Panc1 (cell line): ENCODE measurements around the gene HTR1E. TPM values are rescaled to one million over a fixed set of nuclear protein-coding genes. Genes with fewer than 3 reads are reported as not detected.

Experiments
- ATAC-seq: fragments of 200-7000 bp; cut with Tn5 transposase; 2 replicates; pipeline ENCODE4 v1.9.1; 2020; ENCODE audit warnings: mild to moderate bottlenecking, moderate library complexity
- BruUV-seq: library from RNA; stranded (reverse); fragments of 400-500 nt; replicated peaks from 2 replicates; lab custom pipeline; 2021; lab: Mats Ljungman, UMichigan
- CTCF ChIA-PET: fragments of 300-600 bp; sonication (Branson Sonifier 250); formaldehyde crosslinking; loops from one replicate; lab custom pipeline; 2022; ENCODE audit warnings: antibody characterized with exemption; lab: Charles Lee
- POLR2A ChIA-PET: fragments of 300-600 bp; sonication (Branson Sonifier 250); formaldehyde crosslinking; loops from one replicate; lab custom pipeline; 2022; ENCODE audit warnings: antibody characterized with exemption; lab: Charles Lee
- DNase-seq: peaks from one replicate; pipeline ENCODE4 v3.0.0-alpha.2; 2010; ENCODE audit warnings: low read depth, low spot score
- H3K27ac ChIP-seq: 2 replicates; pipeline ENCODE4 v1.5.1; 2011; ENCODE audit warnings: mild to moderate bottlenecking, low read length, inconsistent platforms
- H3K27me3 ChIP-seq: fragments of 200-500 bp; sonication (Bioruptor generic); 2 replicates; pipeline ENCODE4 v1.6.0; 2014; ENCODE audit warnings: low read length, inconsistent platforms; ENCODE audit not compliant: control insufficient read depth, insufficient read depth
- H3K36me3 ChIP-seq: fragments of 200-500 bp; sonication (Bioruptor generic); 2 replicates; pipeline ENCODE4 v1.5.1; 2014; ENCODE audit warnings: inconsistent platforms, mild to moderate bottlenecking, low read length, moderate library complexity; ENCODE audit not compliant: control insufficient read depth, insufficient read depth
- H3K4me1 ChIP-seq: 2 replicates; pipeline ENCODE4 v1.5.1; 2011; ENCODE audit warnings: inconsistent platforms, mild to moderate bottlenecking, low read length, moderate library complexity; ENCODE audit not compliant: control insufficient read depth, insufficient read depth
- H3K4me3 ChIP-seq, 2 experiments: 2 replicates each; pipeline ENCODE4 v1.5.1; 2011 to 2012; ENCODE audit warnings: low read depth in 2 of 2, low read length in 2 of 2, mild to moderate bottlenecking in 2 of 2, inconsistent platforms in 1 of 2, moderate library complexity in 1 of 2
- H3K9me3 ChIP-seq: fragments of 200-500 bp; sonication (Bioruptor generic); 2 replicates; pipeline ENCODE4 v1.5.1; 2014; ENCODE audit warnings: low read depth, mild to moderate bottlenecking, inconsistent platforms, low read length, moderate library complexity; ENCODE audit not compliant: control insufficient read depth, insufficient read depth
- CTCF ChIP-seq: fragments of 450-650 bp; IDR thresholded peaks from 2 replicates; pipeline ENCODE4 v1.5.1; 2017; ENCODE audit warnings: mild to moderate bottlenecking
- POLR2AphosphoS5 ChIP-seq: IDR thresholded peaks from 2 replicates; pipeline ENCODE4 v1.6.1; 2012; ENCODE audit warnings: mild to moderate bottlenecking, low read depth, low read length, moderate library complexity
- REST ChIP-seq, 2 experiments: IDR thresholded peaks; 2 replicates each; pipeline ENCODE4 v1.6.1; 2011 to 2012; ENCODE audit warnings: low read depth in 2 of 2, control low read depth in 1 of 2, low read length in 1 of 2, mild to moderate bottlenecking in 1 of 2, moderate library complexity in 1 of 2; ENCODE audit not compliant: insufficient read depth in 1 of 2
- SIN3A ChIP-seq: IDR thresholded peaks from 2 replicates; pipeline ENCODE4 v1.6.1; 2012; ENCODE audit warnings: low read depth, mild to moderate bottlenecking, low read length, moderate library complexity, borderline replicate concordance; ENCODE audit not compliant: insufficient read depth
- TCF7L2 ChIP-seq: IDR thresholded peaks from 2 replicates; pipeline ENCODE4 v1.6.1; 2011; ENCODE audit warnings: mild to moderate bottlenecking, low read depth, low read length, inconsistent platforms
- in situ Hi-C: cut with HindIII; loops from 2 replicates; pipeline ENCODE4 v1.10.0; 2016; ENCODE audit warnings: low sequenced_read_pairs, low pct_unique_long_range_greater_than_20kb
- intact Hi-C: fragments of 100-400 bp; cut with micrococcal nuclease; formaldehyde crosslinking; loops from one replicate; pipeline ENCODE4 v1.10.0; 2022; ENCODE audit not compliant: unreplicated experiment
- total RNA-seq: library from RNA; stranded (reverse); gene quantifications from one replicate; pipeline ENCODE4 v1.2.1, GENCODE V29; 2021; ENCODE audit not compliant: unreplicated experiment

The HTR1E gene
- total RNA-seq, 1 experiment from 2014 or later = not detected

- BruUV-seq = no TSS peak
- in situ Hi-C loops = no loop called here
- CTCF ChIA-PET = no interaction called here
Observed at GRCh38 chr6:86973088-86973487, 35.8 kb downstream of the HTR1E start.

GRCh38 chr6:86978251-86978650 is 40.9 kb downstream of the HTR1E start:
- H3K27me3 ChIP-seq = no peaks in the 10 kb centered on the region; the same call in none of the 2 replicates
- in situ Hi-C loops (no loop called here), intact Hi-C loops (no loop called here)
- ATAC-seq (no peak), DNase-seq (no peak)
- no peak for TF ChIP-seq CTCF
- TF ChIP-seq REST (IDR thresholded peaks at IDR 0.05; ENCODE audit: insufficient read depth in 1 of 2, low read depth in 2 of 2, low read length in 1 of 2) = no peak
- TF ChIP-seq TCF7L2 = no peak
- no peak for TF ChIP-seq POLR2AphosphoS5
- TF ChIP-seq SIN3A = no peak
- ChIA-PET CTCF (no interaction called here), POLR2A (no interaction called here)
- no peak overlapping the region for H3K27ac ChIP-seq
- BruUV-seq = no TSS peak
- H3K36me3 ChIP-seq = no peaks in the 10 kb centered on the region
- no peak overlapping the region for H3K4me3 ChIP-seq
- H3K9me3 ChIP-seq = no peaks in the 10 kb centered on the region
- no peaks in the 10 kb centered on the region for H3K4me1 ChIP-seq

More at GRCh38 chr6:86973088-86973487, 35.8 kb downstream of the HTR1E start:
- H3K36me3 ChIP-seq = no peaks in the 10 kb centered on the region
- H3K27ac ChIP-seq = no peak overlapping the region
- no peak for ATAC-seq
- H3K9me3 ChIP-seq = no peaks in the 10 kb centered on the region
- peaks cover 2% of the 10 kb centered on the region for H3K27me3 ChIP-seq
- TF ChIP-seq CTCF (no peak), TCF7L2 (no peak), REST (IDR thresholded peaks at IDR 0.05; ENCODE audit: insufficient read depth in 1 of 2, low read depth in 2 of 2, low read length in 1 of 2) (no peak), SIN3A (no peak), POLR2AphosphoS5 (no peak)
- POLR2A ChIA-PET = no interaction called here
- no peaks in the 10 kb centered on the region for H3K4me1 ChIP-seq
- no peak for DNase-seq
- H3K4me3 ChIP-seq = no peak overlapping the region
- intact Hi-C loops = no loop called here
